ENCODE data around the gene IRF5. TPM values are rescaled to one million over a fixed set of nuclear protein-coding genes. Genes with fewer than 3 reads are reported as not detected.

IRF5 gene
- total RNA-seq, 1 experiment from 2014 or later, result 0.66 TPM

- TF ChIP-seq STAT6 (CRISPR knock-in tag; conservative IDR thresholded peaks at IDR 0.05; ENCODE audit: low read depth) (no peak), NR2C2 (CRISPR knock-in tag; IDR thresholded peaks at IDR 0.05) (no peak), ZNF396 (CRISPR knock-in tag; IDR thresholded peaks at IDR 0.05; ENCODE audit: borderline replicate concordance) (no peak), CREM (CRISPR knock-in tag; IDR thresholded peaks at IDR 0.05) (no peak), SMAD3 (CRISPR knock-in tag; IDR thresholded peaks at IDR 0.05; ENCODE audit: borderline replicate concordance) (no peak)
Observed at GRCh38 chr7:128944487-128945236, 6.9 kb downstream of the IRF5 start (continued).

GRCh38 chr7:128945668-128946366, 8.1 kb downstream of the IRF5 start:
- 0 out of 2 replicates have a peak, but pooled peaks cover 3% of the 10 kb centered on the region for H3K4me1 Mint-ChIP-seq
- H3K27me3 Mint-ChIP-seq (ENCODE audit: low read depth), result peaks cover 4% of the 10 kb centered on the region
- CTCF ChIA-PET, result interaction anchor here (1.0 to 2.9 kb wide), 3 partner anchors 9 to 36 kb away, joined by 3 to 64 read pairs (median 29); partner anchors contain the start of genes IRF5 and KCP
- ATAC-seq (no peak), DNase-seq (ENCODE audit: low spot score) (no peak)
- POLR2A ChIA-PET, result no interaction called here
- no peak overlapping the region for H3K4me3 Mint-ChIP-seq
- H3K9me3 Mint-ChIP-seq, result no peaks in the 10 kb centered on the region
- H3K27ac Mint-ChIP-seq, result no peak overlapping the region
- no peaks in the 10 kb centered on the region for H3K36me3 Mint-ChIP-seq
- TF ChIP-seq EMX1 (CRISPR knock-in tag; IDR thresholded peaks at IDR 0.05) (no peak), TCF7 (CRISPR knock-in tag; IDR thresholded peaks at IDR 0.05; ENCODE audit: low read depth) (no peak), STAT6 (CRISPR knock-in tag; conservative IDR thresholded peaks at IDR 0.05; ENCODE audit: low read depth) (no peak), NFE2L1 (CRISPR knock-in tag; IDR thresholded peaks at IDR 0.05) (no peak), ETV6 (CRISPR knock-in tag; IDR thresholded peaks at IDR 0.05) (no peak), ESRRA (CRISPR knock-in tag; IDR thresholded peaks at IDR 0.05; ENCODE audit: borderline replicate concordance) (no peak), MYBL2 (CRISPR knock-in tag; IDR thresholded peaks at IDR 0.05) (no peak), ZNF512 (CRISPR knock-in tag; IDR thresholded peaks at IDR 0.05; ENCODE audit: borderline replicate concordance) (no peak), MAX (CRISPR knock-in tag; IDR thresholded peaks at IDR 0.05) (no peak), RORB (CRISPR knock-in tag; IDR thresholded peaks at IDR 0.05) (no peak), ZNF232 (CRISPR knock-in tag; IDR thresholded peaks at IDR 0.05) (no peak)
